Measurements from ENCODE around the gene PILRA. TPM values are rescaled to one million over a fixed set of nuclear protein-coding genes. Genes with fewer than 3 reads are reported as not detected.
A peak's percentile ranks its signal among the peaks of the same experiment; 100 is the strongest.

The PILRA gene
- total and polyA plus RNA-seq, 2 of the 8 experiments (the other 6 are each of a cell fraction or from before 2014, with no cell fraction given) = 7.6 to 10.6 TPM

DNA sequence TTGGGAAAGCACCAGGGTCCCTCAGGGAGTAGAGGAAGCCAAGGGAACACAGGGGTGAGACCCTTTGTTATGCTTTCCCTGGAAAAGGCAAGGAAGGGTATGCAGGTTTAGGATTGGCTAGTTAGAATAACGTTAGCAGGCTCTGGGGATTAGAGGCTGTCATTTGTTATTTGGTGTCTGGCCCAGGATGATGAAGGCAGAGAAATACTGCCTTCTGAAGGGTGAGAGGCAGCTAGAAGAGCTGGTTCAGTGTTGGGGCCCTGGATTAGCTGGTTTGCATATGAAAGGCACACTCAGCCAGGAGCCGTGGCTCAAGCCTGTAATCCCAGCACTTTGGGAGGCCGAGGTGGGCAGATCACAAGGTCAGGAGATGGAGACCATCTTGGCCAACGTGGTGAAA is 3.0 kb upstream of the PILRA start:
- H2AFZ ChIP-seq (ENCODE audit: low read length) = no peak overlapping the region
- H3K9ac ChIP-seq (replicated peaks in 1 of 4; ENCODE audit: extremely low read depth in 1 of 4, low read depth in 3 of 4, low read length in 3 of 4) = no peak overlapping the region
- no peak overlapping the region for H2BK20ac ChIP-seq (ENCODE audit: low read length)
- peak overlapping the region; percentile 36; the same call in 1 of the 2 replicates for H2BK5ac ChIP-seq (ENCODE audit: low read depth, low read length)
- no peak overlapping the region; the same call in 1 of the 2 replicates for H3K18ac ChIP-seq (ENCODE audit: extremely low read depth, low read length)
- no peak overlapping the region for H3K23ac ChIP-seq (ENCODE audit: insufficient read length)
- CTCF ChIA-PET (ENCODE audit: partially characterized antibody) = interaction anchor here (0.8 to 1.7 kb wide), 3 partner anchors 15 to 86 kb away, joined by 3 to 4 read pairs (median 3); no protein-coding TSS in a partner anchor
- FAIRE-seq (no peak), DNase-seq (ENCODE audit: low read depth in 1 of 2, low spot score in 2 of 2) (peak in 1 of 2 experiments; percentile 34)
- H2BK12ac ChIP-seq (ENCODE audit: low read depth, low read length) = no peak overlapping the region
- peak overlapping the region; percentile 48 to 63 for H3K4me2 ChIP-seq (ENCODE audit: insufficient read depth in 1 of 2, low read depth in 2 of 2, low read length in 2 of 2)
- no peaks in the 10 kb centered on the region for H3K9me3 ChIP-seq (ENCODE audit: insufficient read depth in 2 of 2, low read depth in 1 of 2, low read length in 1 of 2)
- no peak overlapping the region for H3K4ac ChIP-seq (replicated peaks; ENCODE audit: insufficient read length, low read depth, low read length)
- no peak overlapping the region for H2BK120ac ChIP-seq (replicated peaks; ENCODE audit: low read depth, low read length)
- H3K56ac ChIP-seq (replicated peaks; ENCODE audit: insufficient read length, low read depth, low read length) = no peak overlapping the region
- no peaks in the 10 kb centered on the region for H3K79me2 ChIP-seq (ENCODE audit: control insufficient read depth in 1 of 2, insufficient read depth in 2 of 2, low read length in 2 of 2)
- H3K27me3 ChIP-seq (replicated peaks in 1 of 4; ENCODE audit: control insufficient read depth in 3 of 4, extremely low read depth in 1 of 4, insufficient read depth in 3 of 4, low read length in 3 of 4) = 0 out of 7 replicates have a peak, but pooled peaks cover 0 to 2% (median 0%) of the 10 kb centered on the region in 4 experiments
- POLR2A ChIA-PET (ENCODE audit: partially characterized antibody) = interaction anchor here (0.6 to 3.7 kb wide), 10 partner anchors 11 to 320 kb away, joined by 3 to 21 read pairs (median 4); partner anchors contain the start of gene MEPCE
- no peak overlapping the region for H4K5ac ChIP-seq (ENCODE audit: insufficient read length, low read depth, low read length)
- peaks cover 0 to 31% (median 19%) of the 10 kb centered on the region in 4 experiments; a peak in 6 of 7 replicates for H3K4me1 ChIP-seq (replicated peaks in 1 of 4; ENCODE audit: control insufficient read depth in 3 of 4, insufficient read depth in 4 of 4, low read length in 3 of 4)
- no peak overlapping the region; the same call in 1 of the 2 replicates for H2BK15ac ChIP-seq (ENCODE audit: low read length)
- peaks cover 2% of the 10 kb centered on the region; the same call in 1 of the 2 replicates for H3K79me1 ChIP-seq (ENCODE audit: low read depth, low read length)
- peaks cover 0 to 16% (median 0%) of the 10 kb centered on the region in 4 experiments; a peak in 1 of 8 replicates for H3K36me3 ChIP-seq (ENCODE audit: control insufficient read depth in 2 of 4, insufficient read depth in 4 of 4, low read length in 3 of 4)
- H3K23me2 ChIP-seq (ENCODE audit: low read depth, low read length) = no peaks in the 10 kb centered on the region
- H3K27ac ChIP-seq (ENCODE audit: low read depth, low read length) = peak overlapping the region; percentile 34; the same call in 1 of the 2 replicates
- no peak overlapping the region for H4K91ac ChIP-seq (replicated peaks; ENCODE audit: insufficient read length, low read length)
- WGBS, 2 experiments (ENCODE audit: extremely low coverage in 1 of 2, insufficient coverage in 1 of 2, insufficient read length in 1 of 2, insufficient replicate concordance in 2 of 2, low coverage in 1 of 2, low lambda C conversion rate in 2 of 2, missing lambda C conversion rate in 1 of 2) = 7% methylated on average over 4 of the region's 4 CpGs; no CpG with 5 or more reads in 1 of the 2 experiments
- H4K20me1 ChIP-seq (replicated peaks in 1 of 2; ENCODE audit: control insufficient read depth in 1 of 2, insufficient read depth in 2 of 2, low read length in 2 of 2) = no peaks in the 10 kb centered on the region
- H3K14ac ChIP-seq (ENCODE audit: insufficient read length) = no peak overlapping the region
- peak overlapping the region in 1 of 4 experiments; percentile 29; a peak in 2 of 8 replicates for H3K4me3 ChIP-seq (ENCODE audit: extremely low read depth in 1 of 4, insufficient read depth in 2 of 4, low read depth in 3 of 4, low read length in 4 of 4)
- H4K8ac ChIP-seq (ENCODE audit: extremely low read depth, insufficient read depth, low read length) = no peak overlapping the region
- no peak overlapping the region for H2AK5ac ChIP-seq (ENCODE audit: low read depth, low read length)
- TF ChIP-seq, protein P1, sequence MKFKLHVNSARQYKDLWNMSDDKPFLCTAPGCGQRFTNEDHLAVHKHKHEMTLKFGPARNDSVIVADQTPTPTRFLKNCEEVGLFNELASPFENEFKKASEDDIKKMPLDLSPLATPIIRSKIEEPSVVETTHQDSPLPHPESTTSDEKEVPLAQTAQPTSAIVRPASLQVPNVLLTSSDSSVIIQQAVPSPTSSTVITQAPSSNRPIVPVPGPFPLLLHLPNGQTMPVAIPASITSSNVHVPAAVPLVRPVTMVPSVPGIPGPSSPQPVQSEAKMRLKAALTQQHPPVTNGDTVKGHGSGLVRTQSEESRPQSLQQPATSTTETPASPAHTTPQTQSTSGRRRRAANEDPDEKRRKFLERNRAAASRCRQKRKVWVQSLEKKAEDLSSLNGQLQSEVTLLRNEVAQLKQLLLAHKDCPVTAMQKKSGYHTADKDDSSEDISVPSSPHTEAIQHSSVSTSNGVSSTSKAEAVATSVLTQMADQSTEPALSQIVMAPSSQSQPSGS (IDR thresholded peaks at IDR 0.05; ENCODE audit: low read length) = peak; percentile 62; the same call in 1 of the 2 replicates
- TF ChIP-seq KDM1A (IDR thresholded peaks at IDR 0.05; ENCODE audit: borderline replicate concordance, low read length) (peak; percentile 10; the same call in 1 of the 2 replicates), POU5F1 (IDR thresholded peaks at IDR 0.05; ENCODE audit: low read depth, low read length) (peak; percentile 85), TAF7 (optimal IDR thresholded peaks at IDR 0.05; ENCODE audit: borderline replicate concordance, low read depth, low read length) (no peak), SP1 (IDR thresholded peaks at IDR 0.05; ENCODE audit: low read depth, low read length) (no peak), RFX5 (IDR thresholded peaks at IDR 0.05; ENCODE audit: borderline replicate concordance, low read depth, low read length) (no peak), TAF1 (IDR thresholded peaks at IDR 0.05; ENCODE audit: low read depth, low read length) (no peak), CEBPB (IDR thresholded peaks at IDR 0.05; ENCODE audit: low read depth, low read length) (no peak)
- TF ChIP-seq, protein P2, sequence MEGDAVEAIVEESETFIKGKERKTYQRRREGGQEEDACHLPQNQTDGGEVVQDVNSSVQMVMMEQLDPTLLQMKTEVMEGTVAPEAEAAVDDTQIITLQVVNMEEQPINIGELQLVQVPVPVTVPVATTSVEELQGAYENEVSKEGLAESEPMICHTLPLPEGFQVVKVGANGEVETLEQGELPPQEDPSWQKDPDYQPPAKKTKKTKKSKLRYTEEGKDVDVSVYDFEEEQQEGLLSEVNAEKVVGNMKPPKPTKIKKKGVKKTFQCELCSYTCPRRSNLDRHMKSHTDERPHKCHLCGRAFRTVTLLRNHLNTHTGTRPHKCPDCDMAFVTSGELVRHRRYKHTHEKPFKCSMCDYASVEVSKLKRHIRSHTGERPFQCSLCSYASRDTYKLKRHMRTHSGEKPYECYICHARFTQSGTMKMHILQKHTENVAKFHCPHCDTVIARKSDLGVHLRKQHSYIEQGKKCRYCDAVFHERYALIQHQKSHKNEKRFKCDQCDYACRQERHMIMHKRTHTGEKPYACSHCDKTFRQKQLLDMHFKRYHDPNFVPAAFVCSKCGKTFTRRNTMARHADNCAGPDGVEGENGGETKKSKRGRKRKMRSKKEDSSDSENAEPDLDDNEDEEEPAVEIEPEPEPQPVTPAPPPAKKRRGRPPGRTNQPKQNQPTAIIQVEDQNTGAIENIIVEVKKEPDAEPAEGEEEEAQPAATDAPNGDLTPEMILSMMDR (IDR thresholded peaks at IDR 0.05; ENCODE audit: control extremely low read depth in 1 of 3, insufficient read depth in 1 of 3, low read depth in 1 of 3, low read length in 3 of 3) = no peak
